Adipocyte (in vitro differentiated cells): ENCODE results near the gene HLF.

Experiments
- DNase-seq: peaks from one replicate; pipeline ENCODE4 v3.0.0-alpha.2; 2015; ENCODE audit warnings: low read depth
- H3K27me3 ChIP-seq: replicated peaks from 2 replicates; pipeline ENCODE4 v1.7.0; 2013; ENCODE audit warnings: mild to moderate bottlenecking, low read length, moderate library complexity; ENCODE audit not compliant: control insufficient read depth, insufficient read depth
- H3K36me3 ChIP-seq: 2 replicates; pipeline ENCODE4 v1.7.0; 2013; ENCODE audit warnings: low read length, mild to moderate bottlenecking, moderate library complexity; ENCODE audit not compliant: control insufficient read depth, insufficient read depth, severe bottlenecking
- H3K4me1 ChIP-seq: 2 replicates; pipeline ENCODE4 v1.7.0; 2013; ENCODE audit warnings: mild to moderate bottlenecking, low read length, moderate library complexity; ENCODE audit not compliant: control insufficient read depth, insufficient read depth
- H3K4me3 ChIP-seq: 2 replicates; pipeline ENCODE4 v1.7.0; 2013; ENCODE audit warnings: mild to moderate bottlenecking, low read length, moderate library complexity
- H3K9ac ChIP-seq: 2 replicates; pipeline ENCODE4 v1.7.0; 2013; ENCODE audit warnings: mild to moderate bottlenecking, low read length, moderate library complexity
- H3K9me3 ChIP-seq: 2 replicates; pipeline ENCODE4 v1.7.0; 2013; ENCODE audit warnings: mild to moderate bottlenecking, low read length, moderate library complexity; ENCODE audit not compliant: control insufficient read depth

HLF gene

DNA sequence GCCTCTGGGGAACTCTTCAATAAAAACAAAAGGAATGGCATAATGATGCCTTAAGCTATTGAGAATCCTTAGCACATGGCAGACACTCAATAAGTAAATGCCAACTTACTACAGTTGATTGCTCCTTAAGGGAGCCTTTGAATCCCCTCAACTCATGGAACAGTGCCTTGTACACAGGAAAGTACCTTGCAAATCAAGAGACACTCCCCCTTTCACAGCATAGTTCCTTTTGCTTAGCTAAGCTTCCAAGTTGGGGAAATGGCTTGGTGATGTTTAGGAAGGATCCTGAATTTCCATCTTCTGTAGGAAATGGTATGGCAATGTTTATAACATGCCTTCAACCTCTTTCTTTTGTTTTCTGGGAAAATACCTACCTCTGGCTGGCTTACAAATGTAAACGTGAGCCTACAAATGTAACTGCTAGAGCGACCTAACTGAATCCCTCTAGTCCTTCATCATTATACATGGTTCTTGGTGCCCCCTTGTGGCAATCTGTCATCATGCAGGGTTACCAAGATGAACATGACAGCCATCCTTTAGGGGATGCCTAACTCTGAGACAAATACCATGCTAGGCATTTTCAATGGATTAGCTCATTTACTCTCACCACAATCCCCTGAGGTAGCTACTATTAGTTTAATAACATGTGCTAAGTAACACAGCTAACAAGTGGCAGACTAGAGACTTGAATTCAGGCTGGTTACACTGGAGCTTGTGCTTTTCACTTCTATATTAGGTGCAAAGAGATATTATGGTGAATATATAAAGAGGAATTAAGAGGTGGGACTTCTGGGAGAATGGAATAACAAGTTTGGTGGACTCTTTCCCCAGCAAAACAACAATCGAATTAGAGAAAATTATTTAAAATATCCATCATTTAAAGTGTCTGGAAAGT, 91.9 kb downstream of the HLF start:
- Histone ChIP-seq H3K27me3 (peaks cover 2% of the 10 kb centered on the region), H3K9me3 (peaks cover 12% of the 10 kb centered on the region), H3K36me3 (no peaks in the 10 kb centered on the region), H3K4me3 (no peak overlapping the region), H3K9ac (no peak overlapping the region), H3K4me1 (no peaks in the 10 kb centered on the region)
- peak; percentile 79 for DNase-seq

DNA sequence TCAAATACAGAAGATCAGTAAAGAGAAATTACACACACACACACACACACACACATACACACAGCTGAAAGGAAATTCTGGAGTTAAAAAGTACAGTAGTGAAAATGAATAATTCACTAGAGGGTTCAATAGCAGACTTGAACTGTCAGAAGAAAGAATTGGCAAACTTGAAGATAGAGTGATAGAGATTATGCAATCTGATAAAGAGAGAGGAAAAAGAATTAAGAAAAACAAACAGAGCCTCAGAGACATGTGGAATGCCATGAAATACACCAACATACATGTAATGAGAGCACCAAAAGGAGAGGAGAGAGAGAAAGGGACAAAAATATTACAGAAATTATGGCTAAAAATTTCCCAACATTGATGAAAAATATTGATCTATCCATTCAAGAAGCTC, 96.2 kb downstream of the HLF start:
- no peak for DNase-seq
- no peaks in the 10 kb centered on the region for H3K4me1 ChIP-seq
- no peak overlapping the region for H3K4me3 ChIP-seq
- H3K9ac ChIP-seq = no peak overlapping the region
- no peaks in the 10 kb centered on the region for H3K27me3 ChIP-seq
- H3K9me3 ChIP-seq = peaks cover 8% of the 10 kb centered on the region
- H3K36me3 ChIP-seq = no peaks in the 10 kb centered on the region

- no peak overlapping the region for H3K4me3 ChIP-seq
- H3K27me3 ChIP-seq = no peaks in the 10 kb centered on the region
- no peaks in the 10 kb centered on the region for H3K4me1 ChIP-seq
- H3K9ac ChIP-seq = no peak overlapping the region
- H3K36me3 ChIP-seq = no peaks in the 10 kb centered on the region
- H3K9me3 ChIP-seq = peaks cover 8% of the 10 kb centered on the region
- no peak for DNase-seq
Measured at GRCh38 chr17:55363033-55363432, 98.3 kb downstream of the HLF start.

DNA sequence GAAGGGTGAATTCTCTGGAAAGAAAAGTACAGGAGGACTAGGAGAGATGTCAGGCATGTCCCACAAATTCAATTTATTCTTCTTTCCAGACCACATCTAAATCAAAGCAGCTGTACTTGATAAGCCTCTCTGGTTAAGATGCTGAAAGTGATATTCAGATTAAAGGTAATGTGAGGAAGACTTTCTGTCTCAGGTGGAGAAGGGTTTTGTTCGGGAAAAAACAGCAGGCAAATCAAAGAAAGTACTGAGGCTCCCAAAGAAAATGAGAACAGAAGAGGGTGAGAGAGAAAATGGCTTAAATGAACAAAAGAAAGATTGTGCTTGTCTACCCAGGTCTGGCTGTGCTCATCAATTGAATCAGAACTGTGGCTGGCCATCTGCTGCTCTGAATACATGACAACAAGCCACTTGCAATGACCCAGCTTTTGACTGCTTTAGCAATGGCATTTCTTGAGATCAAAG, 101.3 kb downstream of the HLF start:
- DNase-seq = no peak
- Histone ChIP-seq H3K4me3 (no peak overlapping the region), H3K9me3 (peaks cover 1% of the 10 kb centered on the region), H3K27me3 (peaks cover 9% of the 10 kb centered on the region), H3K36me3 (no peaks in the 10 kb centered on the region), H3K4me1 (no peaks in the 10 kb centered on the region), H3K9ac (no peak overlapping the region)

GRCh38 chr17:55368706-55369105, 103.9 kb downstream of the HLF start:
- H3K9me3 ChIP-seq = no peaks in the 10 kb centered on the region
- no peak for DNase-seq
- no peak overlapping the region for H3K9ac ChIP-seq
- H3K27me3 ChIP-seq = peaks cover 12% of the 10 kb centered on the region
- H3K4me1 ChIP-seq = no peaks in the 10 kb centered on the region
- no peaks in the 10 kb centered on the region for H3K36me3 ChIP-seq
- H3K4me3 ChIP-seq = no peak overlapping the region
